Measurements from ENCODE around the gene SP3.

SP3 gene

DNA sequence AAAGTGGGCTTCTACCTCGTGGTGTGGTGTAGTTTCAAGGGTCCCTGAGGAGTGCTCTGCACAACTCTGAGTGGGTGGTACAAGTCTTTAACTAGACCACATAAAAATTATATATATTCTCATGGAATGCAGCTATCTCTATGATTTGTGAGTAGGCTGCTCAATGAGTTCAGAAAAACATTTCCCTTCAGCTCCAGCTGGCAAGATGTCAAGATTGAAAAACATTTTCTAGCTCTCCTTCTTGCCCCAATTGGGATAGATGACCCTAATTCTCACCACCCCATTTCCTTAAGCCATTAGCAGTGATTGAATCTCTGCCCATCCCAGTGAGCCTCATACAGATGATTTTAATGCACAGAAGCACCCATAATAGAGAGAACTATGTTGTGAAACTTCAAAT, 28.3 kb upstream of the SP3 start:
- no peak for DNase-seq

DNA sequence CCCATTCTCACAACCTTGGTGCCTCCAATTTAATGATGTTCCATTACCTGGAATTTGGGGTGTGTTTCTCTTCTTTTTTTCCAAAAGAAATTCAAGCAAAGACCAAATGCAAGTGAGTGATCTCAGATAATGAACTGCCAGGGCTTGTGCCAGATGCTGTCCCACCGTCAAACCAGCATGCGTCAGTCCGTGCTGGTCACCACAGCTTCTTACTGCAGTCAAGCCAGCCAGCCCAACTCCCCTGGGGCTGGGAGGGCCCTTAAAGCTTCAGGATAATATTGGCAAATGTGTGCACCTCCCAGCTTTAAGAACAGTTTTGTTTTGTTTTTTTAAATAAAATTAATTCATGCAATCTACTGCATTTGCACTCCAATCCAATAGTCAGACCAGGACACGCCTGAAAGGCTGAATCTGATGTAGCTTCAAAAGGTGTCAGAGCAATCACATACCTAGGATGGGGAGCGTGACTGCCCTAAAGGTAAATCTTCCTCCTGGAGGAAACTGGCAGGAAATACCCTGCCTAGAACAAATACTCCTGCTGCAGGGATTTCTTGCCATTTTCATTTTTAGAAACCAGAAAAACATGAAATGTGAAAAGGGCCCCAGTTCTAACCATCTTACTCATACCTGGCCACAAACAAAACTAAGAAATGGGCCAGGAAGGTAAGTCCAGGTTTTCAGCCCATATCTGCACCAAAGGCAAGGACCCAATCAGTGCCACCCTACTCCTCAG, 26.8 kb upstream of the SP3 start:
- no peak for DNase-seq

DNA sequence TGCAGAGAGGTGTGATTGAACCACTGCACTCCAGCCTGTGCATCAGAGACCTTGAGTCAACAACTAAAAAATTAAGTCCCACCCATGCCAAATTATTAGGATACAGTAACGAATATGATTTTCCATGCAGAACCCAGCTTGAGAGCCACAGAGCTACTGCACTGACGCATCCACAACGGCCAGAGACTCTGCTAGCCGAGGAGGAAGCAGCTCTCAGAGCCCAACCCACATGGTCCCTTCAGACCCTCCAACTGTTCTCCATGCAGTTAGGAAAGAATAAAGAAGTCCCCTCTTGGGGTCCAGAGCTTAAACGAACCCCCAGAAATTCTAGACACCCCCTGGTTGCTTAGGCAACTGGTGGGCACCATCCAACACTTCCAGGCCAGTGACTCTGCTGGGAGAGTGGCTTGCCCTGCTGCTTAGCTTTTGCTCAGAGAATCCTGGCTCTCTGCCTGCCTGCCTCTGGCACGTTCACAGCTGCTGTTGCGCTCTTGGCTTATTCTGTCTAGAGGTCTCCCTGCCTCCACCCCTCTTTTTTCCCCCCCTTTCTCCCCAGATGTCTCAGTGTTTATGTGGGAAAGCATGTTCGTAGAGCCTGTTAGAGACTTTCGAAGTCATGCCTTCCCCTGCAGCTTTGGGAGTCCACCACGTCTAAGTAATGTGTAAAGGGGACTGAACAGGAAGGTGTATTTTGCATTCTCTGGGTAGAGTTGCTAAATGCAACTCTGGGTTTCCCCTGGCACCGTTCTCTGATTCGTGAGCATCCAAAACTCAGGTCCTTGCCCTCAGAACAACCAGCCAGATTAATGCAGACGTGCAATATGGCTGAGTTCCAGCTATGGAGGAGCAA, 26.0 kb upstream of the SP3 start:
- DNase-seq = peak; percentile 60

DNA sequence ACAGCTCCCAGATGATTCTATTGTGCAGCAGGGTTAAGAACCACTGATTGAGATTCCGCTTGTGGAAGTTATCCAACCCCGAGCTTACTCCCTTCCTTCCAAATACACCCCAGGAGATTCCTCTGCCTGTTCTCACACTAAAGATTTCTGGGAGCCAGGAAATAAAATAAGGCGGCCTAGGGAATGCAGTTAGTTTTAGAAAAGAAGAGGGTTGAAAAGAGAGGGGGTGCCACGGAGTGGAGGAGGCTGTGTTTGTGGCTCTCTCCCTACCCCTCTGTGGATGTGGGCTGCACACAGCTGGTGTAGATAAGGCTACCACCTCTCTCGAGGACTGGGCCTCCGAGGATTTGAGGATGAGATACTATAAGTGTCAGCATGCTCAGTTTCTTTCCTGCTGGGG, 25.1 kb upstream of the SP3 start:
- DNase-seq = no peak

DNA sequence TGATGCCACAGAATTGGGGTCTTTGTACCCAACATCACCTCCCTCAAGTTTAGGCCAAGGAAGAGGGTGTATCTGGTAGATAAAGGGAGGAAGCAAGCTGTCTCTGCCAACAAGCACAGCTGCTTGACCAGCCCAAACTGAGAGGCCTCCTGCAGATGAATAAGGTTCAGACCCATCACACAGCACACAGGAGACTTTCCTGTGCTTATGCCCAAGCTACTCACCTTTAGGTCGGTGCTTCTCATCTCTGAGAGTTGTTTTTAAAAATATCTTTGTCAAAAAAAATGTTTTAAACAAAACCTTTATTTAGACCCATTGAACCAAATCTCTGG, 24.7 kb upstream of the SP3 start:
- DNase-seq = no peak

DNA sequence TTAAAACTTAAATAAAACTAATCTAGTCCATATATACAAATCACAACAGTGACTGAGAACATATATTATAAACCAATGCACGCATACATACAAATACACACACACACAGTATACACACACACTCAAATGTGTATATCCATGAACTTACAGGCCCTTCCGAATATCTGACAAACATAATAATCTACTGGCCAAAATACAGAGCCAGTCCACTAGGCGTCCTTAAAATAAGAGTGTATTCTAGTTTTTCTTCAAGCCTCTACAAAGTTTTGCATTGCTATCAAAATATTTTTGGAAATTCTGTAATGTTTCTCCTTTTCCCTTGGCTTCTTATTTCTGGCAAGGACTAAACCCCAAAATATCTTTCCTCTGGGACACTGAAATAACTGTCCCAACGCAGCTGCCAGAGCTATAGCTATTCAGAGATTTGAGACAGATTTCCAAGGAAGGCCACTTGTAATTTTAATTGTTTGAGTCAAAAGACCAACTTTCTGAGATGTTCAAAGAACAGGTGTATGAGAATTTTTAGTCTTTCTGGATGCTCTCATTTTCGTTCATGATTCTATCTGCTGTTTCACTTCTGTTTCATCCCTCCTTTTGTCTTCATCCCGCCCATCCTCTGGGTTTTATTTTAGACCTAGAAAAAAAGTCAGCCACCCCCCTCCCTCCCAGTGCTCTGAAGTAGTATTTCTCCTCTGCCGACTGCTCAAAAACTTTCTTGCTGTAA, 24.1 kb upstream of the SP3 start:
- DNase-seq = no peak

DNA sequence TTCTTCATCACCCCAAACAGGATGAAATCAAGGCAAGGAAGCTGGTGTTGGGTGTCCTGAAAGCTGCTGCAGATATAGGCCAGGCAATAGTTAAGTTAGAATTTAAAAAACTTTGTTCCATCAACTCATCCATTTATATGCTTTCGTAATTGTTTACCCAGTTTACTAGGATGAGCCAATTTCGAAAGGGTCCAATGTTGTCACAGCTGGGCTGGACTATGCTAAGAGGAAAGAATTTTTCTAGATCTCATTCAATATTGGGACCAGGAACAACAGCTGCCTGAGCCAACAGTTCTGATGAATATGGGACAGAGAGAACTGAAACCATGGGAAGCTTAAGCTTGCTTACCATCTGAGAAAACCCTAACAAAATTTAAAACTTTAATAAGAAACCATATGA, 21.6 kb upstream of the SP3 start:
- no peak for DNase-seq

DNA sequence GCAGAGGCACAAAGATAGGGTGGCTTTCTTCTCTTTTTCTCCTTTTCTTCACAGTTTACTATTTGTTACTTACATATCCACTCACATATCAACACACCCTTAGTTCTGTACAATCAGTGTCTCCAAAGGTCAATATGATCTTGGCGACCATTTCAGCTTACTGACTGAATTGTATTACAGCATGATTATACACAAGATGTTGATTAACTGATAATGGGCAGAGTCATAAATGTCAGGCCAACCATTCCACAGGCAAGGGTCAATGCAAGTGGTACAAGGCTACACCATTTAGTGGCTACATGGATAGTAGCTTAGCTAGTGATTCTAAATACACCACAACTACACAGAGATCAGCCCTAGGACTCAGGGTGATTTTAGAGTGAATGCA, 20.4 kb upstream of the SP3 start:
- DNase-seq = no peak

DNA sequence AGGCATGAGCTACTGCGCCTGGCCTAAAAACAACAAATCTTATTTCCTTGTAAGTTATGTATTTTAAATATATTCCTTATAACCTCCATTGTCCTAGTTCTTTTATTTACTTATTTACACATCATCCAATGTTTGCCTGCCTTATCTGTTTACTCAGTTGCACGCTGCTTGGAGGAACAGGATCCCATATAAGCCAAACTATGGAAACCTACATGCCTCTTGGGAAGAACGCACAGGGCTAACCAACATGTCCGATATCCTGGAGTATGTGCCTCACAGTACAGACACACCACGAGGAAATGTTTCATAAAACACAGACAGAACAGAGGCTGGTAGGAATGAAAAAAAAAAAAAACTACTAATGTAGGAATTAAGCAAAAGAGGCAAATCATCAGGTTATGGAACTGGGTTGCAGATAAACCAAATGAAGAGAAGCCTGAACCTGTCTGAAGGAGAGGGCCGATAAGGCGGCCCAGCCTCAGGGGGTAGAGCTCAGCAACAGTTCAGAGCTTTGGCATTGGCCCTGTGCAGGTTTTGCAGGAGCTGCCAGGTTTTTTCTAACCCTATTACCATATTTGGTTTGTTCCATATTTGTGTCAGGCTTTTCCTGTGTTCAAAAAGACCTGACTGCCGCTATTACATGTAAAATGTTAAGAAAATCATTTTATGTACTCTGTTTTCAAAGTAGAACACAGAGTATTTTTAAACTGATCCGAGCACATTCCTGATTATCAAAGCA, 19.9 kb upstream of the SP3 start:
- DNase-seq = no peak

DNA sequence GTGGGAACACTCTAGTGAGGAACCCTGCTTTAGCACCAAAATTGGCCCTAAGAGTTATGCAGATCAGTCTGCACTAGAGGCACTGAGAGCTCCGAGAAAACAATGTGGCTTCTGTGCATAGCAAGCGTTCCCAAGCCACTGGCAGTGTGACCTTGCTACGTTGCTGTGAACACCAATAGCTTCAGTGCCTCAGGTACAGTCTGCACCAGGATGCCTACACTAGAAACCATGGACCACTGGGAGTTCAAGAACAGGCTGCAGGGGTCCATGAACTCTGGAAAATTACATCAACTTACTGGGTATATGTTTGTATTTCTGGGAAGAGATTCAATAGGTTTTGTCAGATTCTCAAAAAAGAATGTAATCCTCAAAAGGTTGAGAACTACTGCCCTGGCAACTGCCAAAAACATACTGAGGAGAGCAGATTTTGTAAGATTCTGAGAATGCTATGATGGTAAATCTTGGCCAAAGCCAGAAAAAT, 18.3 kb upstream of the SP3 start:
- DNase-seq = no peak

DNA sequence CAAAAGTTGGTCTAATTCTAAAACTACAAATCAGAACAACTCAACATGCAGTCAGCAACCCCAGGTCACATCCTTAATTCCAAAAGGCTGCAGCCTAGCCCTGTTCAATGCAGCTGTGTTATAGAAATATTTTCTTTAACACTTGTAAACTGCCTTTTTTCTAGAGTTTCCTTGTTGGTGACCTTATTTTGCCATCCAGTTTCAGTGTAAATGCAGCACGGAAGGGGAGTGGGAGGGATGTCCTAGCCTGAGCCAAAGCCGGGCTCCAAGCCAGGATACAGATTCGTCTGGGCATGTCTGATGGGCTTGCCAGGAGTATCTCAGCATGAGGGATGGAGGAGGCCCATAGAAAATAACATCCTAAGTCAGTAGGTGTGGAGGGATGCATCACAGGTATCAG, 17.7 kb upstream of the SP3 start:
- peak; percentile 34 for DNase-seq

DNA sequence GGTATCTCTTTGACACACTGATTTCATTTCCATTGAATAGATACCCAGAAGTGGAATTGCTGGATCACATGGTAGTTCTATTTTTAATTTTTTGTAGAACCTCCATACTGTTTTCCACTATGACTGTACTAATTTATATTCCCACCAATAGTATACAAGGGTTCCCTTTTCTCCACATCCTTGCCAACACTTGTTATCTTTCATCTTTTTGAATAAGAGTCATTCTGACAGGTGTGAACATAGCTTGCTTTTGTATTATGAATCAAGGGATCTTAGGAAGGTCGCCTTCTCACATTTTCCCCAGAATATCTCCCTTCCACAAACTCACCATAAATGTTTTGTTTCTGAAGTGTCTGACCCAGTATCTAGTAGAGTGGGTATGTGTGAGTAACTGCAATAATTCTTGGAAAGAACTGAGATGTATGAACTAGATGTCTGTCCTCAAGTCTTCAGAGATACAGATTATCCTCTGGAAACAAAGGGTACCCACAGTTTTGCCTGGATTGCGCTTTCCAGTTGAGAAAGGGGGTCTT, 17.1 kb upstream of the SP3 start:
- DNase-seq = no peak

DNA sequence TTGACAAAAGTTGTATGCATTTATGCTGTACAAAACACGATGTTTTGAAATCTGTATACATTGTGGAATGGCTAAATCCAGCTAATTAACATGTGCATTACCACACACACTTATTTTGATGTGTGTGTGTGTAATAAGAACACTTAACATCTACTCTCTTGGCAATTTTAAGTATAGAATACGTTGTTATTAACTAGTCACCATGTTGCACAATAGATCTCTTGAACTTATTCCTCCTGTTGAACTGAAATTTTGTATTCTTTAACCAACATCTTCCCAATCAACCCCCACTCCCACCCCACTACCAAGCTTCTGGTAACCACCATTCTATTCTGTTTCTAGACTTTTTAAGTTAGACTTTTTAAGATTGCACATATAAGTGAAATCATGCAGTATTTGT, 16.3 kb upstream of the SP3 start:
- no peak for DNase-seq

DNA sequence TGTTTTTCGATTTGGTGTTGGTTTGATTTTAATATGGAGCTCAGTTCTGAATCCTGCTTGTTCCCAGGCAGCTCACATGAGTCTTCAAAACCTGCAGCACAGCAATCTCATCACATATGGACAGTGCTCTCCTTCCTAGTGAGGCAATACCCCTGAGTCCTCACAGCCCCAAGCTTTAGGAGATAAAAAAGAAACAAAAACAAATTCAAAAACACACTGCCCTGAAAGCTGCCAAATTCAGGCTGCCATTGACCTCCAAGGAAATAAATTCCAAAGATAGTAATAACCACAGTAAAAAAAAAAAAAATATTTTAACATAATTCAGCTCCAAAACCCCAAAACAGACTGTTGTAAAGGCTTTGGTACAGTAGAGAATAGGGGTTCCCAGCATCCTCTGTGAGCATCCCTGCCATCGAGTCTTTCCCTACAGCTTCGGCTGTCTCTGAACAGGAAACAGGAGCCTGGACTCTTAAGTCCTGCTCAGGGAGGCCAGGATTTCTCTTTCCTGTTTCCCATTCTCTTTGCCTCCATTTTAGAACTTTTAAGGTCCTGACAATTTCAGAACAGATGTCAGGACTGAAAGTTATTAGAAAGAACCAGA, 14.7 kb upstream of the SP3 start:
- DNase-seq = no peak

DNA sequence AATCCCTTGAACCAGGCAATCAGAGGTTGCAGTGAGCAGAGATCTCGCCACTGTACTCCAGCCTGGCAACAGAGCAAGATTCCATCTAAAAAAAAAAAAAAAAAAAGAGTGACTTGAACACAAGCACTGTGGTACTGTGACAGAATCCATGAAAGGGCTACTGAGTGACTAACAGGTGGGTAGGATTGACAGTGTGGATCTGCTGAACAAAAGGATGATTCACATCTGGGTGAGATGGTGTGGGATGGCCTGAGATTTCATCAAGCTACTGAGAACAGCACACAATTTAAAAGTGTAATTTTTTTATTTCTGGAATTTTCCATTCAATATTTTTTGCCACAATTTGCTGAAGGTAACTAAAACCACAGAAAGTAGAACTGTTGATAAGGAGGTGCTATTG, 13.3 kb upstream of the SP3 start:
- DNase-seq = no peak

DNA sequence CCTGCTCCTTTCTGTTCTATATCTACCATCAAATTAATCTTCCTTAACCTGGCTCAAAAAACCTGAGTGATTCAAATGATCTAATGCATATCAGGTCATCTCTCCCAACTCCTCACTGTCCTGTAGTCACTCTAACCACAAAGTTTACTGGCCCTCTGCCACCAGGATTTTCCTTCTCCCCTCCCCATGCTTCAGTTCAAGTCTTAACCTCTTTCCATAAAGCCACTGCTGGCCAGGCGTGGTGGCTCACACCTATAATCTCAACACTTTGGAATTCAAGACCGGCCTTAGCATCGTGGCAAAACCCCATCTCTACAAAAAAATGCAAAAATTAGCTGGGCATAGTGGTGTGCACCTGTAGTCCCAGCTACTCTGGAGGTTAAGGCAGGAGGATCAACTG, 7.5 kb upstream of the SP3 start:
- peak; percentile 31 for DNase-seq

DNA sequence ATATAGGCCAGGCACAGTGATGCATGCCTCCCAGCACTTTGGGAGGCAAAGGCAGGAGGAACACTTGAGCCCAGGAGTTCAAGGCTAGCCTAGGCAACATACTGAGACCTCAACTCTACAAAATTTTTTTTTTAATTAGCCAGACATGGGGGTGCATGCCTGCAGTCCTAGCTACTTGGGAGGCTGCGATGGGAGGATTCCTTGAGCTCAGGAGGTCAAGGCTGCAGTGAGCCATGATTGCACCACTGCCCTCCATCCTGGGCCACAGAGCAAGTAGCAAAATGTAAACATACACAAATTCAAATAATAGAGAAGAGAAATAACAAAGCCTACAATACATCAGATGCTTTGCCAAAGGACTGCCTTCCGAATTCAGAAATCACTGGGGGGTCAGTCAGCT, 7.0 kb upstream of the SP3 start:
- no peak for DNase-seq

DNA sequence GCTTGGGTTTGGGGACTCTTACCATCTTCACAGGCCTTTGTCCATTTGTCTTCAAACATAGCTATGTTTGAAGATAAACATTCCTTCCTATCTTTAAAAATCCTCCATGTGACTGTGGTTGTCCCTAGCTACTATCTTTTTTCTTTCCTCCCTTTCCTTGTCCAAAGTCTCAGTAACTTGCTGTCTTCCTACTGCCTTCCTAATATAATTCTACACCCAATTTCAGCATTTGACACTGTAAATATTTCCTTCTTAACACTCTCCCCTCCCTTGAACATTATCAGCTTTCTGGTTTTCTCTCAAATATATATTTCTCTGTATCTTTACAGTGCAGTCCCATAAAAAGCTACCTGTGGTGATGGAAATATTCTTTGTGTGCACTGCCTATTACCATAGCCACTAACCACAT, 5.3 kb upstream of the SP3 start:
- DNase-seq = no peak

DNA sequence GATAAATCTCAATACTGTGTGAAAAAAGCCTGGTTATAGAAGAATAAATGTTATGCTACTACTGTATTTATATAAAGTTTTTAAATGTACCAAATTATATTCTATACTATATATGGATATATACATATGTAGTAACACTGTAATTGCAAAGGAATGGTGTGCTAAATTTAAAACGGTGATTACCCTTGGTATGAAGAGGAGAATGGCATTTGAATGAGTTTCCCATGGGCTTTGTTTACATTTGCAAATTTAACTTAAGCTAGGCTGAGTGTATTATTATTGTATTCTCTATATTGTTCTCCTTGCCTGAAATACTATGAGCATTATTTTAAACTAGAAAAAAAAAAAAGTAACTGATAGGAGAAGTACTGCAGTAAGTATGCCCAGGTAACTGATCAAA, 4.7 kb upstream of the SP3 start:
- DNase-seq = no peak

DNA sequence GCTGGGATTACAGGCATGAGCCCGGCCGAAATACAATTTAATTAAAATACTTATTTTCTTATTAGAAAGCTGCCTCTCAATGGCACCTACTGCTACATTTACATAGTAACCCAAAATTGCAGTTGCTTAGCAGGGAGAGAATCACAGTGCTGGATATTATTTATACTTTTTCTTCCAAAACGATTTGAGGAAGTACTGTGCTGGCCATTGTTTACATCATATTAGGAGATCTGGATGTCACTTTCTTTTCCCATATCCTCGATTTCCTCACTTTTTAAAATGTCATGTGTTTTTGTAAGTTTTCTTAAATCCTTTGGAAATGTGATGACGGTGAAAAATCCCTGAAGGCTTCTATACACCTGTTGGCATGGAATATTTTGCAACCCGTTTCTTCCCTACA, 3.4 kb upstream of the SP3 start:
- DNase-seq = no peak

DNA sequence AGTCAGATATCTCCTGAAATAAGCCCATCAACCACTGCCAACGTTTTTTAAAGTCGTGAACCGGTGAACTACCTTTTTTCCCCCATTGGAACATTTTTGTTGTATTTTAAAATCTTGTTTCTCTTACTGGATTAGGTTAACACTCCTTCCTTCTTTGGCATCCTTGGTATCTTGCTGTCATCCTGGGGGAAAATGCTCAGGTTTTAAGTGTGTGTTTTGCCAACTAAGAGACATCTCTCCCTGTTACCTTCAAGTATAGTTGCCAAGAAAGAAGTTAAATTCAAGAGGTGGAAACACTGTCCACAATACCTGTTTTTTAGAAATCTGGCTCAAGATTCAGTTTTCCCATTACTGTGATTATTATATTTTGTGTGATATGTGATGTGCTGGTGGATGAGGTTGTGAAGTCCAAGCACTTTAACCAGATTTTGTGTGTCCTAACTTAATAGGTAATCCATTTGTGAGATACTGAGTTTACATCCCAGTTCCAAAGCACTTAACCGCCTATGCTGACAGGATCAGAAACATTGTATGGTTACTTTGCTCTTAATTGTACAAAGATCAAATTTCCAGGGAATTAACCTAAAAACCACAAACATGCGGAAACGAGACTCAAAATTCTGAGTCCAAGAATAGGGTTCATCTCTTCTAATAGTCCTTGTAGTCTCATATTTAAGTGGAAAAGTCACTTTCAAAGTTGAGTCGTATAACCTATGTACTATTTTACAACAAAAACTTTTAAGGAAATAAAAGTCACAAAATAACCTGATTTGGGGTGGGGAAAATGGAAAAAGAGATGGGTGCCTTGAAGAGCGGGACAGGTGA, 1.3 kb upstream of the SP3 start:
- DNase-seq = no peak

Data from NCI-H226 (cell line).